Measurements from ENCODE around the gene EWSR1. TPM values are rescaled to one million over a fixed set of nuclear protein-coding genes. Genes with fewer than 3 reads are reported as not detected.

Gene EWSR1
- total RNA-seq, 1 experiment from 2014 or later: 462 TPM

DNA sequence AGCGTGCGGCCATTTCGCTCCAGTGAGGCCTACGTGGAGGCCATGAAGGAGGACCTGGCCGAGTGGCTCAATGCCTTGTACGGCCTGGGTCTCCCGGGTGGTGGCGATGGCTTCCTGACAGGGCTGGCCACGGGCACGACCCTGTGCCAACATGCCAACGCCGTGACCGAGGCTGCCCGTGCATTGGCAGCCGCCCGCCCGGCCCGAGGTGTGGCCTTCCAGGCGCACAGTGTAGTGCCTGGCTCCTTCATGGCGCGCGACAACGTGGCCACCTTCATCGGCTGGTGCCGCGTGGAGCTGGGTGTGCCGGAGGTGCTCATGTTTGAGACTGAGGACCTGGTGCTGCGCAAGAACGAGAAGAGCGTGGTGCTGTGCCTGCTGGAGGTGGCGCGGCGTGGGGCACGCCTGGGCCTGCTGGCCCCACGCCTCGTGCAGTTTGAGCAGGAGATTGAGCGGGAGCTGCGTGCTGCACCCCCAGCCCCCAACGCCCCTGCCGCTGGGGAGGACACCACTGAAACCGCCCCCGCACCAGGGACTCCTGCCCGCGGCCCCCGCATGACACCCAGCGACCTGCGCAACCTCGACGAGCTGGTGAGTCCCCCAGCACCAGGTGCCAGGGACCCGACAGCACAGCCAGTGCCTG lies 40.2 kb downstream of the EWSR1 start:
- TF ChIP-seq, protein P1, sequence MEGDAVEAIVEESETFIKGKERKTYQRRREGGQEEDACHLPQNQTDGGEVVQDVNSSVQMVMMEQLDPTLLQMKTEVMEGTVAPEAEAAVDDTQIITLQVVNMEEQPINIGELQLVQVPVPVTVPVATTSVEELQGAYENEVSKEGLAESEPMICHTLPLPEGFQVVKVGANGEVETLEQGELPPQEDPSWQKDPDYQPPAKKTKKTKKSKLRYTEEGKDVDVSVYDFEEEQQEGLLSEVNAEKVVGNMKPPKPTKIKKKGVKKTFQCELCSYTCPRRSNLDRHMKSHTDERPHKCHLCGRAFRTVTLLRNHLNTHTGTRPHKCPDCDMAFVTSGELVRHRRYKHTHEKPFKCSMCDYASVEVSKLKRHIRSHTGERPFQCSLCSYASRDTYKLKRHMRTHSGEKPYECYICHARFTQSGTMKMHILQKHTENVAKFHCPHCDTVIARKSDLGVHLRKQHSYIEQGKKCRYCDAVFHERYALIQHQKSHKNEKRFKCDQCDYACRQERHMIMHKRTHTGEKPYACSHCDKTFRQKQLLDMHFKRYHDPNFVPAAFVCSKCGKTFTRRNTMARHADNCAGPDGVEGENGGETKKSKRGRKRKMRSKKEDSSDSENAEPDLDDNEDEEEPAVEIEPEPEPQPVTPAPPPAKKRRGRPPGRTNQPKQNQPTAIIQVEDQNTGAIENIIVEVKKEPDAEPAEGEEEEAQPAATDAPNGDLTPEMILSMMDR (conservative IDR thresholded peaks at IDR 0.05): no peak
- H3K4me3 Mint-ChIP-seq: no peak overlapping the region; a peak in 1 of 5 replicates
- H3K4me1 Mint-ChIP-seq: peaks cover 17 to 34% of the 10 kb centered on the region in 2 experiments

More for the DNA sequence above, 40.2 kb downstream of the EWSR1 start:
- H2AFZ ChIP-seq (ENCODE audit: low read length): no peak overlapping the region
- H2BK5ac ChIP-seq (ENCODE audit: insufficient read length, low read length): no peak overlapping the region
- H2BK20ac ChIP-seq (ENCODE audit: low read depth, low read length, poor library complexity, severe bottlenecking): no peak overlapping the region
- H4K5ac ChIP-seq (ENCODE audit: insufficient read length, low read depth, low read length): no peak overlapping the region
- no peak overlapping the region for H3K9ac ChIP-seq (ENCODE audit: extremely low read depth, insufficient read length, low read length)
- H3K4ac ChIP-seq (ENCODE audit: low read depth, low read length): no peak overlapping the region
- WGBS (ENCODE audit: extremely low coverage, insufficient read length, low lambda C conversion rate): no CpG with 5 or more reads among the region's 50 CpGs
- Mint-ChIP-seq H3K36me3 (ENCODE audit: insufficient read depth in 1 of 3, low read depth in 3 of 3) (peaks cover 0 to 5% (median 0%) of the 10 kb centered on the region in 3 experiments; a peak in 3 of 7 replicates), H3K9me3 (peaks cover 0 to 3% of the 10 kb centered on the region in 2 experiments; a peak in 2 of 5 replicates), H3K27ac (no peak overlapping the region), H3K27me3 (ENCODE audit: low read depth) (peaks cover 20% of the 10 kb centered on the region)
- no peaks in the 10 kb centered on the region for H3K79me1 ChIP-seq (ENCODE audit: insufficient read depth, low read depth, low read length, poor library complexity, severe bottlenecking)
- H3K9me3 ChIP-seq (ENCODE audit: control insufficient read depth, low read depth, low read length): no peaks in the 10 kb centered on the region
- H3K14ac ChIP-seq (ENCODE audit: insufficient read depth, low read length): no peak overlapping the region
- no peak overlapping the region for H3T11ph ChIP-seq (ENCODE audit: low read length)
- no peak overlapping the region for H3K56ac ChIP-seq (ENCODE audit: insufficient read length, low read depth, low read length)
- H2BK120ac ChIP-seq (ENCODE audit: low read depth, low read length, poor library complexity, severe bottlenecking): no peak overlapping the region
- H4K8ac ChIP-seq (replicated peaks; ENCODE audit: insufficient read length, low read depth, low read length): no peak overlapping the region
- DNase-seq: no peak
- H3K4me1 ChIP-seq (ENCODE audit: insufficient read depth, low read length): no peaks in the 10 kb centered on the region
- H2BK12ac ChIP-seq (ENCODE audit: insufficient read length, low read depth, low read length): no peak overlapping the region
- H3K27ac ChIP-seq (ENCODE audit: insufficient read length, low read depth, low read length): no peak overlapping the region
- no peak overlapping the region for H2BK15ac ChIP-seq (ENCODE audit: low read depth, low read length)
- H3K27me3 ChIP-seq (ENCODE audit: insufficient read depth, low read length): no peaks in the 10 kb centered on the region
- no peak overlapping the region for H2AK5ac ChIP-seq (ENCODE audit: insufficient read length, low read length)
- no peak overlapping the region for H4K91ac ChIP-seq (ENCODE audit: insufficient read length, low read depth, low read length)
- no peak overlapping the region for H3K18ac ChIP-seq (ENCODE audit: insufficient read length, low read depth, low read length)
- H3K23me2 ChIP-seq (ENCODE audit: insufficient read length, low read depth, low read length, poor library complexity, severe bottlenecking): peaks cover 8% of the 10 kb centered on the region
- H4K20me1 ChIP-seq (ENCODE audit: control insufficient read depth, insufficient read depth, insufficient read length): no peaks in the 10 kb centered on the region
- no peak overlapping the region for H3K23ac ChIP-seq (ENCODE audit: insufficient read length, low read depth, low read length)
- H3K4me2 ChIP-seq (ENCODE audit: insufficient read depth, insufficient read length, low read length): no peak overlapping the region
- H3K79me2 ChIP-seq (ENCODE audit: insufficient read depth, low read length): no peaks in the 10 kb centered on the region
